ENCODE results near the gene SNX9. TPM values are rescaled to one million over a fixed set of nuclear protein-coding genes. Genes with fewer than 3 reads are reported as not detected.

The SNX9 gene
- 10 to 100 TPM; 23.4 to 30.7 (median 29.4) TPM for total RNA-seq
- 10 to 100 TPM; 18.4 to 26.5 (median 18.9) TPM for polyA plus RNA-seq
- long read RNA-seq, donor 1, full-length matches to known transcripts, result 14 of 47 reads
- long read RNA-seq, donor 1, partial matches to known transcripts, result 8 of 47 reads
- long read RNA-seq, donor 1, other reads (novel, unspliced or antisense), result 25 of 47 reads
- long read RNA-seq, donor 2, full-length matches to known transcripts, result 21 of 131 reads
- long read RNA-seq, donor 2, partial matches to known transcripts, result 15 of 131 reads
- long read RNA-seq, donor 2, other reads (novel, unspliced or antisense), result 95 of 131 reads

GRCh38 chr6:157823001-157823527, at the start of gene SNX9:
Gene SNX9, plus strand, starts transcription at chr6:157823246. Its CDS starts 189 bp downstream, at chr6:157823435.
- ATAC-seq (peak; percentile 89 to 92 (median 92)), DNase-seq (peak; percentile 84 to 91)
- Histone ChIP-seq H3K4me3 (peak within 1 kb of the TSS; percentile 92), H3K4me1 (peaks cover 12% of the 10 kb centered on the region), H3K27me3 (ENCODE audit: insufficient read depth in 3 of 3, low read length in 2 of 3) (no peaks in the 10 kb centered on the region), H3K27ac (peak within 1 kb of the TSS; percentile 93), H3K9me3 (no peaks in the 10 kb centered on the region), H3K36me3 (ENCODE audit: insufficient read depth in 1 of 2, low read depth in 1 of 2) (no peaks in the 10 kb centered on the region)
- WGBS, 3 donors, result 0 to 1% (median 1%) methylated on average over 30 to 92 of the region's 92 CpGs
- no peak for TF ChIP-seq CTCF (IDR thresholded peaks at IDR 0.05)
- intact Hi-C loops (cut with DNase I), result loop anchor here in 1 of 2 donors (5.0 to 10.0 kb wide), 2 partner anchors 52 to 66 kb away; no protein-coding TSS in a partner anchor

- WGBS, 3 donors, result 76 to 77% (median 77%) methylated on average over 10 of the region's 10 CpGs
- Histone ChIP-seq H3K9me3 (no peaks in the 10 kb centered on the region), H3K27ac (no peak overlapping the region), H3K4me1 (no peaks in the 10 kb centered on the region), H3K27me3 (ENCODE audit: insufficient read depth in 3 of 3, low read length in 2 of 3) (peaks cover 0 to 19% (median 0%) of the 10 kb centered on the region in 3 donors), H3K4me3 (no peak overlapping the region), H3K36me3 (ENCODE audit: insufficient read depth in 1 of 2, low read depth in 1 of 2) (no peaks in the 10 kb centered on the region)
- intact Hi-C loops (cut with DNase I), result no loop called here
- ATAC-seq (no peak), DNase-seq (no peak)
- no peak for TF ChIP-seq CTCF (IDR thresholded peaks at IDR 0.05)
These were observed 49.7 kb upstream of the SNX9 start for GRCh38 chr6:157773248-157773773.

GRCh38 chr6:157774153-157775135, 48.6 kb upstream of the SNX9 start:
- H3K27me3 ChIP-seq (ENCODE audit: insufficient read depth in 3 of 3, low read length in 2 of 3), result peaks cover 0 to 19% (median 0%) of the 10 kb centered on the region in 3 donors
- ATAC-seq (peak in 2 of 4 donors; percentile 73), DNase-seq (no peak)
- H3K9me3 ChIP-seq, result no peaks in the 10 kb centered on the region
- TF ChIP-seq CTCF (IDR thresholded peaks at IDR 0.05), result no peak
- no peak overlapping the region for H3K27ac ChIP-seq
- intact Hi-C loops (cut with DNase I), result no loop called here
- no peaks in the 10 kb centered on the region for H3K4me1 ChIP-seq
- no peaks in the 10 kb centered on the region for H3K36me3 ChIP-seq (ENCODE audit: insufficient read depth in 1 of 2, low read depth in 1 of 2)
- 57 to 65% (median 58%) methylated on average over 16 to 17 of the region's 17 CpGs for WGBS, 3 donors
- H3K4me3 ChIP-seq, result no peak overlapping the region

GRCh38 chr6:157775376-157775775, 47.7 kb upstream of the SNX9 start:
- intact Hi-C loops (cut with DNase I), result no loop called here
- H3K9me3 ChIP-seq, result no peaks in the 10 kb centered on the region
- H3K4me3 ChIP-seq, result no peak overlapping the region
- DNase-seq, result no peak
- TF ChIP-seq CTCF (IDR thresholded peaks at IDR 0.05), result no peak
- no peaks in the 10 kb centered on the region for H3K4me1 ChIP-seq
- peaks cover 0 to 19% (median 0%) of the 10 kb centered on the region in 3 donors for H3K27me3 ChIP-seq (ENCODE audit: insufficient read depth in 3 of 3, low read length in 2 of 3)
- no peak for ATAC-seq
- WGBS, 3 donors, result 59 to 72% (median 72%) methylated on average over 3 of the region's 3 CpGs
- no peaks in the 10 kb centered on the region for H3K36me3 ChIP-seq (ENCODE audit: insufficient read depth in 1 of 2, low read depth in 1 of 2)
- H3K27ac ChIP-seq, result no peak overlapping the region

All from psoas muscle (tissue), 8 donors.